ENCODE results near the gene IL22. TPM values are rescaled to one million over a fixed set of nuclear protein-coding genes. Genes with fewer than 3 reads are reported as not detected.

Gene IL22
- total and polyA plus RNA-seq, 2 of the 8 experiments (the other 6 are each of a cell fraction or from before 2014, with no cell fraction given), result not detected

DNA sequence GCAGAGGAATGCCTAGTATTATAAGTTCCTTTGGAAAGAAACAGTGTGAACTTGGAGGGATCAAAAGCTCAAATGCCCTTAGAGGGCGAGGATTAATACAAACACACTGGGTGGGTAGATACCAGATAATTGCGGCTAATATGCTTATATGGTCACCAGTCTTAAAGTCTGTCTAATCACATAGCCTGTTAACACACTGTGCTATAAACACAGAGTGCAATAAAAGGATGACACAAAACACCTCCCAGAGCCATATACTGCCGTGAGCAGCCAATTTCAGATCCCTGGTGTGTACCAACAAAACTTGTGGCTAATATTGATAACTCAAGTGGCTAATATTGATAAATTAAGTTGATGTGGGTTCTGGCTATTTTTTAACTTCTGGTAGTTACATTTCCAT is 26.0 kb downstream of the IL22 start:
- H4K91ac ChIP-seq (replicated peaks; ENCODE audit: insufficient read length, low read length), result no peak overlapping the region
- no peak overlapping the region for H3K4me2 ChIP-seq (ENCODE audit: insufficient read depth in 1 of 2, low read depth in 2 of 2, low read length in 2 of 2)
- no peaks in the 10 kb centered on the region for H3K27me3 ChIP-seq (replicated peaks in 1 of 4; ENCODE audit: control insufficient read depth in 3 of 4, extremely low read depth in 1 of 4, insufficient read depth in 3 of 4, low read length in 3 of 4)
- H3K4ac ChIP-seq (replicated peaks; ENCODE audit: insufficient read length, low read depth, low read length), result no peak overlapping the region
- no peak overlapping the region for H2AFZ ChIP-seq (ENCODE audit: low read length)
- no peak overlapping the region for H3K23ac ChIP-seq (ENCODE audit: insufficient read length)
- no peaks in the 10 kb centered on the region for H3K4me1 ChIP-seq (replicated peaks in 1 of 4; ENCODE audit: control insufficient read depth in 3 of 4, insufficient read depth in 4 of 4, low read length in 3 of 4)
- no peak overlapping the region for H3K18ac ChIP-seq (ENCODE audit: extremely low read depth, low read length)
- no peak overlapping the region for H3K27ac ChIP-seq (ENCODE audit: low read depth, low read length)
- no peaks in the 10 kb centered on the region for H4K20me1 ChIP-seq (replicated peaks in 1 of 2; ENCODE audit: control insufficient read depth in 1 of 2, insufficient read depth in 2 of 2, low read length in 2 of 2)
- no peak overlapping the region for H2BK20ac ChIP-seq (ENCODE audit: low read length)
- POLR2A ChIA-PET (ENCODE audit: partially characterized antibody), result no interaction called here
- no peak overlapping the region for H2BK120ac ChIP-seq (replicated peaks; ENCODE audit: low read depth, low read length)
- no peak overlapping the region for H3K9ac ChIP-seq (replicated peaks in 1 of 4; ENCODE audit: extremely low read depth in 1 of 4, low read depth in 3 of 4, low read length in 3 of 4)
- no peak overlapping the region for H3K4me3 ChIP-seq (ENCODE audit: extremely low read depth in 1 of 4, insufficient read depth in 2 of 4, low read depth in 3 of 4, low read length in 4 of 4)
- H3K9me3 ChIP-seq (ENCODE audit: insufficient read depth in 2 of 2, low read depth in 1 of 2, low read length in 1 of 2), result no peaks in the 10 kb centered on the region
- no peak overlapping the region for H3K56ac ChIP-seq (replicated peaks; ENCODE audit: insufficient read length, low read depth, low read length)
- no peak for DNase-seq (ENCODE audit: low read depth in 1 of 2, low spot score in 2 of 2)
- H3K79me1 ChIP-seq (ENCODE audit: low read depth, low read length), result no peaks in the 10 kb centered on the region; the same call in 1 of the 2 replicates
- WGBS, 2 experiments (ENCODE audit: extremely low coverage in 1 of 2, insufficient coverage in 1 of 2, insufficient read length in 1 of 2, insufficient replicate concordance in 2 of 2, low coverage in 1 of 2, low lambda C conversion rate in 2 of 2, missing lambda C conversion rate in 1 of 2), result 67% methylated on average over 3 of the region's 3 CpGs; no CpG with 5 or more reads in 1 of the 2 experiments
- no peak overlapping the region for H2BK15ac ChIP-seq (ENCODE audit: low read length)
- no peak overlapping the region for H2BK12ac ChIP-seq (ENCODE audit: low read depth, low read length)
- CTCF ChIA-PET (ENCODE audit: partially characterized antibody), result no interaction called here
- no peaks in the 10 kb centered on the region for H3K36me3 ChIP-seq (ENCODE audit: control insufficient read depth in 2 of 4, insufficient read depth in 4 of 4, low read length in 3 of 4)
- no peaks in the 10 kb centered on the region for H3K23me2 ChIP-seq (ENCODE audit: low read depth, low read length)
- no peak for TF ChIP-seq RXRA (IDR thresholded peaks at IDR 0.05; ENCODE audit: insufficient read depth, low read depth, low read length)
- TF ChIP-seq, protein P1, sequence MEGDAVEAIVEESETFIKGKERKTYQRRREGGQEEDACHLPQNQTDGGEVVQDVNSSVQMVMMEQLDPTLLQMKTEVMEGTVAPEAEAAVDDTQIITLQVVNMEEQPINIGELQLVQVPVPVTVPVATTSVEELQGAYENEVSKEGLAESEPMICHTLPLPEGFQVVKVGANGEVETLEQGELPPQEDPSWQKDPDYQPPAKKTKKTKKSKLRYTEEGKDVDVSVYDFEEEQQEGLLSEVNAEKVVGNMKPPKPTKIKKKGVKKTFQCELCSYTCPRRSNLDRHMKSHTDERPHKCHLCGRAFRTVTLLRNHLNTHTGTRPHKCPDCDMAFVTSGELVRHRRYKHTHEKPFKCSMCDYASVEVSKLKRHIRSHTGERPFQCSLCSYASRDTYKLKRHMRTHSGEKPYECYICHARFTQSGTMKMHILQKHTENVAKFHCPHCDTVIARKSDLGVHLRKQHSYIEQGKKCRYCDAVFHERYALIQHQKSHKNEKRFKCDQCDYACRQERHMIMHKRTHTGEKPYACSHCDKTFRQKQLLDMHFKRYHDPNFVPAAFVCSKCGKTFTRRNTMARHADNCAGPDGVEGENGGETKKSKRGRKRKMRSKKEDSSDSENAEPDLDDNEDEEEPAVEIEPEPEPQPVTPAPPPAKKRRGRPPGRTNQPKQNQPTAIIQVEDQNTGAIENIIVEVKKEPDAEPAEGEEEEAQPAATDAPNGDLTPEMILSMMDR (IDR thresholded peaks at IDR 0.05; ENCODE audit: control extremely low read depth in 1 of 3, insufficient read depth in 1 of 3, low read depth in 1 of 3, low read length in 3 of 3), result no peak
- no peak for TF ChIP-seq JUND (IDR thresholded peaks at IDR 0.05; ENCODE audit: low read length)
- no peak for TF ChIP-seq EGR1 (IDR thresholded peaks at IDR 0.05; ENCODE audit: borderline replicate concordance, low read depth, low read length)
- no peak for TF ChIP-seq HDAC2 (IDR thresholded peaks at IDR 0.05; ENCODE audit: borderline replicate concordance in 1 of 2, low read depth in 2 of 2, low read length in 2 of 2)
- TF ChIP-seq KDM4A (IDR thresholded peaks at IDR 0.05; ENCODE audit: low read depth, low read length, severe bottlenecking), result no peak
- no peak for TF ChIP-seq CREB1 (IDR thresholded peaks at IDR 0.05)
- no peak for TF ChIP-seq SP2 (IDR thresholded peaks at IDR 0.05; ENCODE audit: low read length)
- TF ChIP-seq TBP (IDR thresholded peaks at IDR 0.05; ENCODE audit: low read depth, low read length), result no peak
- TF ChIP-seq KDM5A (IDR thresholded peaks at IDR 0.05; ENCODE audit: low read length), result no peak
- no peak overlapping the region for H4K5ac ChIP-seq (ENCODE audit: insufficient read length, low read depth, low read length)
- no peaks in the 10 kb centered on the region for H3K79me2 ChIP-seq (ENCODE audit: control insufficient read depth in 1 of 2, insufficient read depth in 2 of 2, low read length in 2 of 2)
- H2AK5ac ChIP-seq (ENCODE audit: low read depth, low read length), result no peak overlapping the region
- no peak overlapping the region for H3K14ac ChIP-seq (ENCODE audit: insufficient read length)
- FAIRE-seq, result no peak
- H4K8ac ChIP-seq (ENCODE audit: extremely low read depth, insufficient read depth, low read length), result no peak overlapping the region
- H2BK5ac ChIP-seq (ENCODE audit: low read depth, low read length), result no peak overlapping the region
